Transverse colon (tissue), 4 donors: ENCODE measurements around the gene WIZ. TPM values are rescaled to one million over a fixed set of nuclear protein-coding genes. Genes with fewer than 3 reads are reported as not detected.
A peak's percentile ranks its signal among the peaks of the same experiment; 100 is the strongest.

Experiments used
- DNase-seq: peaks from one replicate; pipeline ENCODE4 v3.0.0-alpha.2; 2019
- H3K27ac ChIP-seq, 4 donors: fragments of 200-600 bp; sonication (generic); 2 replicates each; pipeline ENCODE4 v1.5.1; 2016 to 2018; ENCODE audit warnings: inconsistent platforms in 4 of 4
- H3K27me3 ChIP-seq: fragments of 200-600 bp; sonication (generic); 2 replicates; pipeline ENCODE4 v1.5.1; 2017; ENCODE audit warnings: inconsistent platforms
- H3K36me3 ChIP-seq, 4 donors: fragments of 200-600 bp; sonication (generic); 2 replicates each; pipeline ENCODE4 v1.5.1; 2017 to 2019; ENCODE audit warnings: inconsistent platforms in 4 of 4
- H3K4me1 ChIP-seq, 4 donors: fragments of 200-600 bp; sonication (generic); 2 replicates each; pipeline ENCODE4 v1.5.1; 2017 to 2020; ENCODE audit warnings: inconsistent platforms in 4 of 4
- H3K4me3 ChIP-seq, 4 donors: fragments of 200-600 bp; sonication (generic); 1 replicate in 1 of 4; 2 replicates in 3 of 4; pipeline versions ENCODE4 v1.5.1 to v1.6.1; 2017 to 2019; ENCODE audit warnings: inconsistent platforms in 4 of 4
- H3K9me3 ChIP-seq, 2 donors: fragments of 200-600 bp; sonication (generic); 2 replicates each; pipeline ENCODE4 v1.5.1; 2017 to 2019; ENCODE audit warnings: inconsistent platforms in 2 of 2
- CTCF ChIP-seq, 5 experiments: fragments of 200-600 bp in 3 of 5; fragments of 450-650 bp in 2 of 5; sonication (generic) in 3 of 5; IDR thresholded peaks; 1 replicate in 2 of 5; 2 replicates in 3 of 5; pipeline ENCODE4 v1.5.1; 2016 to 2017; ENCODE audit warnings: antibody characterized with exemption in 5 of 5, inconsistent platforms in 3 of 5, mild to moderate bottlenecking in 2 of 5, moderate library complexity in 1 of 5
- EP300 ChIP-seq: sonication (generic); formaldehyde crosslinking; IDR thresholded peaks from one replicate; pipeline ENCODE4 v1.6.1; 2017; ENCODE audit warnings: antibody characterized with exemption, low read depth
- POLR2A ChIP-seq: fragments of 450-650 bp; IDR thresholded peaks from one replicate; pipeline ENCODE4 v1.6.1; 2016; ENCODE audit warnings: antibody characterized with exemption, mild to moderate bottlenecking, moderate library complexity
- POLR2AphosphoS5 ChIP-seq, 3 donors: sonication (generic); formaldehyde crosslinking; IDR thresholded peaks; one replicate each; pipeline ENCODE4 v1.6.1; 2016; ENCODE audit warnings: antibody characterized with exemption in 3 of 3
- WGBS, 2 donors: methylation state at CpG; one replicate each; pipeline ENCODE4 v1.1.5; 2018; ENCODE audit warnings: low coverage in 1 of 2; 5-methylcytosine and 5-hydroxymethylcytosine counted together
- in situ Hi-C, 4 donors: fragments of 200-750 bp; cut with MboI; loops; one replicate each; pipeline versions ENCODE4 v1.15.0 to v1.15.1; 2017; ENCODE audit warnings: low sequenced_read_pairs in 3 of 4, low pct_ligation_motif_present in 1 of 4, low pct_unique_long_range_greater_than_20kb in 1 of 4
- intact Hi-C: fragments of 100-400 bp; cut with DNase I; formaldehyde crosslinking; loops from one replicate; pipeline ENCODE4 v1.15.1; 2023; ENCODE audit warnings: low total_unique reads
- total RNA-seq, 4 donors: library from RNA; depleted of rRNA; stranded (reverse); fragments of >200 nt; gene quantifications; one replicate each; pipeline ENCODE4 v1.1.0, GENCODE V29; 2016

The WIZ gene
- total RNA-seq, 4 donors from 2014 or later: 31.0 to 63.6 (median 42.0) TPM

GRCh38 chr19:15431396-15432017 is 18.2 kb downstream of the WIZ start:
- no peaks in the 10 kb centered on the region for H3K27me3 ChIP-seq
- peak overlapping the region; percentile 71 to 98 (median 94) for H3K4me3 ChIP-seq
- peaks cover 16 to 30% (median 24%) of the 10 kb centered on the region in 4 donors for H3K4me1 ChIP-seq
- whole genome bisulfite sequencing, 2 donors: 18 to 20% methylated on average over 2 to 7 of the region's 7 CpGs
- peak overlapping the region; percentile 60 to 81 (median 76) for H3K27ac ChIP-seq
- peaks cover 0 to 9% (median 4%) of the 10 kb centered on the region in 4 donors for H3K36me3 ChIP-seq
- H3K9me3 ChIP-seq: no peaks in the 10 kb centered on the region
- intact Hi-C loops: no loop called here
- TF ChIP-seq CTCF (IDR thresholded peaks at IDR 0.05): no peak
- TF ChIP-seq POLR2AphosphoS5 (IDR thresholded peaks at IDR 0.05): no peak
- no peak for TF ChIP-seq EP300
- TF ChIP-seq POLR2A: no peak
- in situ Hi-C loops: loop anchor here in 1 of 4 donors (25.0 kb wide), 1 partner anchor 169 kb away; no protein-coding TSS in a partner anchor
- no peak for DNase-seq

- in situ Hi-C loops: loop anchor here in 1 of 4 donors (25.0 kb wide), 1 partner anchor 168 kb away; no protein-coding TSS in a partner anchor
- 92% methylated on average over 10 of the region's 10 CpGs; no CpG with 5 or more reads in 1 of the 2 donors for WGBS, 2 donors
- H3K27ac ChIP-seq: no peak overlapping the region
- peaks cover 0 to 11% (median 4%) of the 10 kb centered on the region in 4 donors for H3K36me3 ChIP-seq
- no peaks in the 10 kb centered on the region for H3K9me3 ChIP-seq
- peak overlapping the region in 1 of 4 donors; percentile 98 for H3K4me3 ChIP-seq
- intact Hi-C loops: no loop called here
- H3K4me1 ChIP-seq: peaks cover 16 to 30% (median 24%) of the 10 kb centered on the region in 4 donors
- no peaks in the 10 kb centered on the region for H3K27me3 ChIP-seq
- TF ChIP-seq POLR2A: no peak
- no peak for TF ChIP-seq POLR2AphosphoS5 (IDR thresholded peaks at IDR 0.05)
- no peak for TF ChIP-seq EP300
- DNase-seq: no peak
These were observed 19.1 kb downstream of the WIZ start for GRCh38 chr19:15430526-15431120.

GRCh38 chr19:15429825-15430467 is 19.8 kb downstream of the WIZ start:
- no peak overlapping the region for H3K4me3 ChIP-seq
- no peak for DNase-seq
- no peaks in the 10 kb centered on the region for H3K9me3 ChIP-seq
- peaks cover 16 to 30% (median 24%) of the 10 kb centered on the region in 4 donors for H3K4me1 ChIP-seq
- H3K27me3 ChIP-seq: no peaks in the 10 kb centered on the region
- H3K27ac ChIP-seq: no peak overlapping the region
- no peak for TF ChIP-seq CTCF (IDR thresholded peaks at IDR 0.05)
- TF ChIP-seq POLR2A: no peak
- TF ChIP-seq POLR2AphosphoS5 (IDR thresholded peaks at IDR 0.05): no peak
- no peak for TF ChIP-seq EP300
- 90 to 94% methylated on average over 2 to 24 of the region's 24 CpGs for WGBS, 2 donors
- in situ Hi-C loops (loop anchor here in 3 of 4 donors (10.0 to 25.0 kb wide), 2 partner anchors 125 to 168 kb away; no protein-coding TSS in a partner anchor), intact Hi-C loops (no loop called here)
- peaks cover 0 to 16% (median 6%) of the 10 kb centered on the region in 4 donors for H3K36me3 ChIP-seq

GRCh38 chr19:15428956-15429824 is 20.6 kb downstream of the WIZ start:
- H3K4me1 ChIP-seq: peaks cover 16 to 30% (median 24%) of the 10 kb centered on the region in 4 donors
- H3K27ac ChIP-seq: no peak overlapping the region
- no peaks in the 10 kb centered on the region for H3K9me3 ChIP-seq
- intact Hi-C loops: no loop called here
- in situ Hi-C loops: loop anchor here in 3 of 4 donors (10.0 to 25.0 kb wide), 2 partner anchors 126 to 167 kb away; no protein-coding TSS in a partner anchor
- 93% methylated on average over 17 of the region's 22 CpGs; no CpG with 5 or more reads in 1 of the 2 donors for WGBS, 2 donors
- no peak overlapping the region for H3K4me3 ChIP-seq
- no peak for DNase-seq
- TF ChIP-seq EP300 (no peak), POLR2AphosphoS5 (IDR thresholded peaks at IDR 0.05) (no peak), CTCF (IDR thresholded peaks at IDR 0.05) (no peak)
- no peaks in the 10 kb centered on the region for H3K27me3 ChIP-seq
- H3K36me3 ChIP-seq: peaks cover 0 to 22% (median 10%) of the 10 kb centered on the region in 4 donors
